Natural killer cell (primary cell): ENCODE results near the gene GNG10. TPM values are rescaled to one million over a fixed set of nuclear protein-coding genes. Genes with fewer than 3 reads are reported as not detected.

Experiments
- ATAC-seq, 3 donors: fragments of 150-1000 bp in 2 of 3; fragments of 200-7000 bp in 1 of 3; cut with Tn5 transposase; 1 replicate in 1 of 3; 2 replicates in 2 of 3; pipeline ENCODE4 v1.10.0; 2021; ENCODE audit warnings: mild to moderate bottlenecking in 2 of 3, moderate library complexity in 2 of 3
- DNase-seq, 2 donors: peaks; one replicate each; pipeline versions ENCODE4 v3.0.0 to v3.0.0-alpha.2; 2013 to 2021; ENCODE audit warnings: mixed read lengths in 1 of 2
- H3K27ac ChIP-seq: one replicate; pipeline ENCODE4 v1.5.1; 2013; ENCODE audit warnings: mild to moderate bottlenecking, low read length
- H3K27me3 ChIP-seq: one replicate; pipeline ENCODE4 v1.6.1; 2013; ENCODE audit warnings: low read length; ENCODE audit not compliant: control insufficient read depth, insufficient read depth
- H3K36me3 ChIP-seq: one replicate; pipeline ENCODE4 v1.6.1; 2013; ENCODE audit warnings: low read length; ENCODE audit not compliant: control insufficient read depth, insufficient read depth
- H3K4me1 ChIP-seq: one replicate; pipeline ENCODE4 v1.6.1; 2013; ENCODE audit warnings: low read length; ENCODE audit not compliant: control insufficient read depth, insufficient read depth
- H3K4me3 ChIP-seq: one replicate; pipeline ENCODE4 v1.5.1; 2013; ENCODE audit warnings: low read length
- H3K9me3 ChIP-seq: one replicate; pipeline ENCODE4 v1.6.1; 2013; ENCODE audit warnings: low read length; ENCODE audit not compliant: control insufficient read depth, insufficient read depth
- H3K27ac Mint-ChIP-seq, 2 donors: one replicate each; pipeline ENCODE4 v1.8.0; 2022; ENCODE audit warnings: mild to moderate bottlenecking in 2 of 2, mixed read lengths in 2 of 2, moderate library complexity in 1 of 2
- H3K27me3 Mint-ChIP-seq, 2 donors: one replicate each; pipeline ENCODE4 v1.8.0; 2022; ENCODE audit warnings: low read depth in 2 of 2, mixed read lengths in 2 of 2
- H3K36me3 Mint-ChIP-seq: one replicate; pipeline ENCODE4 v1.8.0; 2022; ENCODE audit warnings: mixed read lengths
- H3K4me1 Mint-ChIP-seq, 2 donors: one replicate each; pipeline ENCODE4 v1.8.0; 2022; ENCODE audit warnings: mixed read lengths in 2 of 2
- H3K4me3 Mint-ChIP-seq: one replicate; pipeline ENCODE4 v1.8.0; 2022; ENCODE audit warnings: mild to moderate bottlenecking, moderate library complexity, mixed read lengths
- H3K9me3 Mint-ChIP-seq, 2 donors: one replicate each; pipeline ENCODE4 v1.8.0; 2022; ENCODE audit warnings: mixed read lengths in 2 of 2
- CTCF ChIP-seq: fragments of 200-600 bp; IDR thresholded peaks from one replicate; pipeline ENCODE4 v1.8.0; 2022; ENCODE audit warnings: antibody characterized with exemption
- WGBS: methylation state at CpG from one replicate; pipeline ENCODE4 v1.1.7; 2013; ENCODE audit warnings: missing lambda C conversion rate; ENCODE audit not compliant: insufficient coverage; 5-methylcytosine and 5-hydroxymethylcytosine counted together
- intact Hi-C: fragments of 100-400 bp; cut with micrococcal nuclease; formaldehyde crosslinking; loops from one replicate; pipeline ENCODE4 v1.14.2; 2022
- total RNA-seq, 4 donors: library from RNA; stranded (reverse); fragments of 120-200 nt in 1 of 4; gene quantifications; one replicate each; pipeline versions ENCODE4 v1.2.3 to v1.2.4, GENCODE V29; 2013 to 2022

The GNG10 gene
- total RNA-seq, 3 donors from 2014 or later (not counting 1 experiment from before 2014, with no cell fraction given), result 5.6 to 6.9 (median 6.0) TPM

GRCh38 chr9:111645806-111646205 is 15.6 kb upstream of the GNG10 start:
- WGBS, result 100% methylated on average over 1 of the region's 1 CpG
- peaks cover 20% of the 10 kb centered on the region for H3K36me3 ChIP-seq
- peaks cover 3 to 5% of the 10 kb centered on the region in 2 donors for H3K4me1 Mint-ChIP-seq
- H3K4me3 Mint-ChIP-seq, result no peak overlapping the region
- no peak overlapping the region for H3K27ac ChIP-seq
- no peaks in the 10 kb centered on the region for H3K36me3 Mint-ChIP-seq
- ATAC-seq (no peak), DNase-seq (no peak)
- no peak for TF ChIP-seq CTCF
- H3K9me3 ChIP-seq, result no peaks in the 10 kb centered on the region
- no peaks in the 10 kb centered on the region for H3K4me1 ChIP-seq
- H3K27me3 Mint-ChIP-seq, result no peaks in the 10 kb centered on the region
- no peaks in the 10 kb centered on the region for H3K9me3 Mint-ChIP-seq
- no peak overlapping the region for H3K4me3 ChIP-seq
- no peak overlapping the region for H3K27ac Mint-ChIP-seq
- H3K27me3 ChIP-seq, result no peaks in the 10 kb centered on the region
- intact Hi-C loops, result no loop called here

GRCh38 chr9:111646417-111646816 is 15.0 kb upstream of the GNG10 start:
- Mint-ChIP-seq H3K27me3 (no peaks in the 10 kb centered on the region), H3K36me3 (no peaks in the 10 kb centered on the region), H3K27ac (no peak overlapping the region), H3K4me3 (no peak overlapping the region), H3K9me3 (no peaks in the 10 kb centered on the region), H3K4me1 (peaks cover 3 to 5% of the 10 kb centered on the region in 2 donors)
- Histone ChIP-seq H3K4me1 (no peaks in the 10 kb centered on the region), H3K36me3 (peaks cover 20% of the 10 kb centered on the region), H3K4me3 (no peak overlapping the region), H3K27me3 (no peaks in the 10 kb centered on the region), H3K9me3 (no peaks in the 10 kb centered on the region), H3K27ac (no peak overlapping the region)
- WGBS, result 100% methylated on average over 1 of the region's 2 CpGs
- intact Hi-C loops, result no loop called here
- ATAC-seq (no peak), DNase-seq (no peak)
- no peak for TF ChIP-seq CTCF

- Mint-ChIP-seq H3K4me3 (no peak overlapping the region), H3K27me3 (no peaks in the 10 kb centered on the region), H3K36me3 (no peaks in the 10 kb centered on the region), H3K9me3 (no peaks in the 10 kb centered on the region), H3K27ac (no peak overlapping the region), H3K4me1 (peaks cover 0 to 5% of the 10 kb centered on the region in 2 donors)
- intact Hi-C loops, result no loop called here
- no peaks in the 10 kb centered on the region for H3K4me1 ChIP-seq
- no peak for TF ChIP-seq CTCF
- H3K27me3 ChIP-seq, result no peaks in the 10 kb centered on the region
- no peak overlapping the region for H3K4me3 ChIP-seq
- DNase-seq, result no peak
- no peaks in the 10 kb centered on the region for H3K9me3 ChIP-seq
- WGBS, result 100% methylated on average over 4 of the region's 4 CpGs
- H3K36me3 ChIP-seq, result peaks cover 20% of the 10 kb centered on the region
- ATAC-seq, result no peak
- no peak overlapping the region for H3K27ac ChIP-seq
These were observed 13.3 kb upstream of the GNG10 start for GRCh38 chr9:111648066-111648465.

GRCh38 chr9:111649016-111649415 is 12.4 kb upstream of the GNG10 start:
- no peak overlapping the region for H3K4me3 ChIP-seq
- no peak for TF ChIP-seq CTCF
- no peaks in the 10 kb centered on the region for H3K9me3 ChIP-seq
- H3K36me3 ChIP-seq, result peaks cover 21% of the 10 kb centered on the region
- no peaks in the 10 kb centered on the region for H3K4me1 ChIP-seq
- WGBS, result 100% methylated on average over 2 of the region's 4 CpGs
- Mint-ChIP-seq H3K36me3 (no peaks in the 10 kb centered on the region), H3K27ac (no peak overlapping the region), H3K4me1 (no peaks in the 10 kb centered on the region), H3K9me3 (no peaks in the 10 kb centered on the region), H3K27me3 (no peaks in the 10 kb centered on the region), H3K4me3 (no peak overlapping the region)
- no peak for ATAC-seq
- intact Hi-C loops, result no loop called here
- no peak for DNase-seq
- no peak overlapping the region for H3K27ac ChIP-seq
- no peaks in the 10 kb centered on the region for H3K27me3 ChIP-seq
